ENCODE results near the gene MACROD2.
A peak's percentile ranks its signal among the peaks of the same experiment; 100 is the strongest.
"Not testable (repeated sequence)": the region's sequence is repeated elsewhere in the genome, so short reads cannot be mapped to it uniquely, and the experiment has no call there.

MACROD2 gene

DNA sequence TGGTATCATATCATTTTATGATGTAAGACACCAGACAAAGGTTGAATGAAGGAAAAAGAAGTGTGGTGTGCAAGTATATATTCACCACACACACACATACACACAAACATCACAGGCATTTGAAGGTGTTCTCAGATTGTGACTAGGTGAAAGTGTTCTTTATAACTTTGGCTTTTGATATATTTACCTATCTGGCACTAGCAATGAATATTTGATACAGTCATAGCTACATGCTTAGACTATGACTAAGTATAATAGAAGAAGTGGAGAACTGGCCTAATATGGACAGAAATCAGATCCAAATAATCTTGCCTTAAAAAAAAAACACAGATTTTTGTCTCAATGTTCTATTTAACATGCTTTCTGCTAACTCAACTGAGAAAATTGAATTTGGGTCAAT is 1768.0 kb downstream of the MACROD2 start:
- no peak for FAIRE-seq
- no peak for DNase-seq (ENCODE audit: low spot score)

DNA sequence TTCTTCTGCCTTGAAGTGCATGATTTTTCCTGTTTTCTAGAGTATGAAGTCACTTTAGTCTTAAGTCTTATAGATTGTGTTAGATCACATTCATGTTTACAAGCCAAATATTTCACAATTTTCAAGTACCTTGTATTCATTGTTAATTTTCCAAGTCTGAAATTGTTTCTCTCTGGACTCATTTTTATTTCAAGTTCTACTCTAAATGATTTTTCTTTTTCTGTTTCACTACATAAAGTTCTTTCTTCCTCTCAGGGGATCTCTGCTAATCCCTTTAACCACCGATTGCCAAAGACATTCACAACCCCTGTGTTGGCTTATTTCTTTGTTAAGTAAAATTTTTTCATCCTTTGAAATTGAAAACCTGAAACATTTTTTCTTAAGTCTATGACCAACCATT is 1772.3 kb downstream of the MACROD2 start:
- DNase-seq (ENCODE audit: low spot score) (no peak), FAIRE-seq (no peak)

DNA sequence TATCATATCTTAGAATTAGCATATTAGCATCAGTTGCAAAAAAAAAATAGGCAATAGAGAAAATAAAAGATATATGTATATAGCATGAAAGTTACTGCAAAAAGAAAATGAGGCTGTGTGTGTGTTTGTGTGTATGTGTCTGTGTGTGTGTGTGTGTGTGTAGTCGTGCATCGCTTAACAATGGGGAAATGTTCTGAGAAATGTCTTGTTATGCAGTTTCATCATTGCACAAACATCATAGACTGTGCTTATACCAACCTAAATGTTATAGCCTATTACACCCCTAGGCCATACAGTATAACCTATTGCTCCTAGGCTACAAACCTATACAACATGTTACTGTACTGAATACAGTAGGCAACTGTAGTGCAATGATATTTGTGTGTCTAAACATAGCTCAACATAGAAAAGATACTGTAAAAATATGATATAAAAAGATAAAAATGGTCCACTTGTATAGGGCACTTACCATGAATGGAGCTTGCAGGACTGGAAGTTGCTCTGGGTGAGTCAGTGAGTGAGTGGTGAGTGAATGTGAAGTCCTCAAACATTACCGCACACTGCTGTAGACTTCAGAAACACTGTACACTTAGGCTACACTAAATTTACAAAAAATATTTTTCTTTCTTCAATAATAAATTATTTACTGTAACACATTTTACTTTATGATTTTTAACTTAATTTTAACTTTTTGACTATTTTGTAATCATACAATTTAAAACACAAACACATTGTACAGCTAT is 1772.9 kb downstream of the MACROD2 start:
- peak; percentile 30 for FAIRE-seq
- DNase-seq (ENCODE audit: low spot score) = no peak

DNA sequence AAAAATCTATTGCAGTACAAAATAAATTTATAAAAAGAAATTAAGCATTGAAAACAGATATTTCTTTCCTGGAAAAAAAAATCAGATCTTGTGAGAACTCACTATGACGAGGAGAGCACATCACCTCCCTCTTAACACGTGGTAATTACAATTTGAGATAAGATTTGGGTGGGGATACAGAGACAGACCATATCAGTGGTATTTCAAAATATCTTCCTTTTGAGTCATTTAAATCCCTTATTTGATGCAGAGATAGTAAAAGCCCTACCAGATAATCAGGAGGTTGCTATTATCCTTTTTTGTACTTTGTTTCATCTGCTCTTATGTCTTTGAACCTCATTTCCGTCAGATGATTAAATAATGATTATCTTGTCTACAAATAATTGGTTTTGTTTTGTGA is 1777.5 kb downstream of the MACROD2 start:
- FAIRE-seq (no peak), DNase-seq (ENCODE audit: low spot score) (no peak)

DNA sequence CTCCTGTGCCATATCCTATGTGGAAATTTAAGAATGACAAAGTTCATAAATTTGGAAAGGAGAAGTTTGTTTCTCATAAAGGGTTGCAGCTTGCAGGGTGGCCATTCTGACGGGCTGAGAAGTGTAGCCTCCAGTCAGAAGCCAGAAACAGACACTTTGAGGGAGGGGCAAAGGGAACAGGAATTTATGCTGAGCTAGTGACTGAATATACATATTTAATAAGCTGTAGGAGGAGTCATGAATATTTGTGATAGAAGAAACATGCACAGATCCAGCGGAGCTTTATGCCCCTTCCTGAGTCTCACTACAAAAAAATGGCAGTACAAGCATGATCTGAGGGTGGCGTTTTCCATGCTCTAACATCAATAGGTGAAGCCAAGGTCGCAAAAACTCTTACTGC is 1779.6 kb downstream of the MACROD2 start:
- DNase-seq (ENCODE audit: low spot score) = no peak

DNA sequence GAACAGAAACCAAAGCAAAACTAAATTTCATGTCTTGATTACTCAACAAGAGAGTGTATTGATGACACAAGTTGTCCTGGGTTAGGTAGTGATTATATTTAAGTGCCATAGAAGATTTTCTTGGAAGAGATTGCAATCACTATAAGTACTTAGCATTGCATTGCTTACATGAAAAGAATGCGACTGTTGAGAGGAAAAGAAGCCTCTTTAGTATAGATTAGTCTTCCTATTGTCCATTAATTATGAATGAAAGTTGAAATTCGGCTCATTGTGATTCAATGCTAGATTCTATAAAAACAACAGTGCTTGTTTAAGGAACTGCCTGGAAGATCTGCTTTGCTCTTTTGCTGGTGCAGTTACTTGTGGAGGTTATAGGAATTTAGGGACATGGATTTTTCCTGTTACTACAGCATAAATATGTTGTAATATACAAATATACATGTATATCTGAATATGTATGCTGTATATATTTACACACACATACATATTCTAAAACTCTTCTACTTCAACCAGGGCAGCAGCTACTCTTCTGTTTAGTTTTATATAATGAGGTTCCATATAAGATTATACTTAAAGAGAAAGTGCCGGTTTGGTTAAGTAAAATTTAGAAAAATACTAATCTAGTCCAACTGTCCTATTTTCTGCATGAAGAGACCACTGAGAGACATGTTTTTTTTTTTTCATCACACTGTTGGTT is 1781.6 kb downstream of the MACROD2 start:
- no peak for DNase-seq (ENCODE audit: low spot score)
- FAIRE-seq = no peak

More for the DNA sequence above, 1779.6 kb downstream of the MACROD2 start:
- FAIRE-seq = no peak

DNA sequence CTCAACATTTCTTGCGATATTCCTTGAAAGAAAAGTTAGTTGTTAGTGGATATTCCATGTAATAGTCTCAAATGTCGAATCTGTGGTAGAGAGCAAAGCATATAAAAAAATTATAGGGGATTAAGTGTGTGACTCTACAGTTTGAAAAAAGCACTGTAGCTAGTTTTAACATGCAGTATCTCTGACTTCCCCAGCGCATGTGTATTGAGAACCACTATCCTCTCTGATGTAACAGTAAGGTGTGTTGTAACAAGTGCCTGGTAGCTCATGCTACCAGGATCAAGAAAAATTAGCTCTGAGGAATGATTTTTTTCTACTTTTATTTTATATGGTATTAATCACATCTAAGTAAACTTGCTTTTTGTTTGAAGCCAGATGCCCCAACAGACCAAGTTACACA is 1788.7 kb downstream of the MACROD2 start:
- no peak for DNase-seq (ENCODE audit: low spot score)
- no peak for FAIRE-seq

DNA sequence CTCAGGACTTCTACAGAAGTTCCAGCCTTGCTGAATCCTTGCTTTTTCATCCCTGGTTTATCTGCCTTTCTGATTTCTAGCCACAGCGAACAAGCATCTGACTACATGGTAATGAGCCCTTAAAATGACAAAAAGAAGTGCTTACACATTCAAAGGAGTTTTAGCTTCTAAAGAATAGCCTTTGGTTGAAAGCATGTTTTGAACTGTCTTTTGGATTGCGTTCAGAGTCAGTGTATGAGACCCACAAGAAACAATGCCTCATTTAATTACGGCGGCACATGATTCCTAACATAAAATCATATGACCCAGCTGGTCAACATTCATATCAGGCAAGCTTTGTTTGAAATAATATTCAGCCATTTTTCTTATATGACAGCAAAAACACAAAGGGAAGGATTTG is 1793.8 kb downstream of the MACROD2 start:
- no peak for FAIRE-seq

DNA sequence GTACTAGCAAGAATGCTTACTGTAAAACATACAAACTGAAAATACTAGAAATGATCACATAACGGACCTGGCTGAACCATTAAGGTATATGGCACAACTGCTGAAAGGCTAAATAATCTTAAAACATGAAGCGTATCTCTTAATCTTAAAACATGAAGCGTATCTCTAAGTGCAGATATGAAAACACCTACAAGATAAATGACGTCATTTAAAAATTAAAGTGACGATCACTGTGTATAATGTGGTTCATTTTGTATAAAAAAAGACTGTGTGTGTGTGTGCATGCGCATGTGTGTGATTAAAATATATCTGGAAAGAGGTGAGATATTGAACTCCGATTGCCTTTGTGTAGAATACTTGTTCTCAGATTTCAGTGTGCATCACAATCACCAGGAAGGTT is 1797.5 kb downstream of the MACROD2 start:
- FAIRE-seq (no peak), DNase-seq (ENCODE audit: low spot score) (no peak)

More for the DNA sequence above, 1793.8 kb downstream of the MACROD2 start:
- DNase-seq (ENCODE audit: low spot score) = no peak

DNA sequence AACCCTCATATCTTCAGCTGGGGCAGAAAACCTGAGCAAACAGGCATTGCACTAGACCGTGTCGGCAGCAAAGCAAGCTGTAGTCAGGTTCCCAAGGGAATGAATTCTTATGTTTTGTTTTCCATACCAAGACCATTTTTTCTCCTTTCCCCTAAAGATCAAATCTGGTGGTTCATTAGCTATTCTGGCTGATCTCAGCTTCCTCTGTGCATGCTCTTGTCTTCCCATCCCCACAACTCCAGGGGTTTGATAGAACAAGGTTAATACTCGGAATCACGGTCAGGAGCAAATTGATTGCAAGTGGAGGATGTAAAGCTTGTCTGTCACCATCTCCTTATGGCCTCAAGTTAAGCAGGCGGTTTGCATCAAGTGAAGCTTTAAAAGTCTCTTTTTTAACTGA is 1799.1 kb downstream of the MACROD2 start:
- no peak for DNase-seq (ENCODE audit: low spot score)
- no peak for FAIRE-seq

DNA sequence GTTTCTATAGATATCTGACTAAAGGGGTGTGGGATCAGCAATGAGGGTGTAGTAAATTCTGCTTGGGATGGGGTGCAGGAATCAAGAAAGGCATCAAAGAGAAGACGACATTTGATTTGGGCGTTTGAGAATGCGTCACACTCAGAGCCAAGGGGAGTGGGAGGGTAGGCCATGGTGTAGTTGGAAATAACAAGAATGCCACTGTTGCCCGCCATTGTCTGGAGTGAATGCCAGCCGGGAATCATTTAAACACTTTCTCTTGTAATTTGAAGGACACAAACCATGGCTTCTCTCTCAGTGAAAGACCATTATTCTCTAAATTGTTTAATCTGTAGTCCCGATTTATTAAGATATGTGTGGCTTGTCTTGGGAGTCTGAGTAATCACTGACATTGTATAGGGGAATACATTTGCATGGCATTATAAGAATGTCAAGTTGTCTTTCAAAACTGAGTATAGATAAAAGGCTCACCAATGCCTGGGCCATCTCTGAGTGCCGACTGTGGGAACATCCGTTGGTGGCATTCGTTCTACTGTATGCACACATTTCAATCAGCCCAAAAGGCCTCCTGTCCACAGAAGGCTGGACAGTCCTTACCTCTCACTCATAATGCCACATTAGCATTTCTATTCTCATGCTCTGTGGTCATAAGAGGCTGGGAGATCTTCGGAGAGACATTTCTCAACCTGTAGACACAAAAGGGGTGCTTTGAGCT is 1800.1 kb downstream of the MACROD2 start:
- FAIRE-seq (no peak), DNase-seq (ENCODE audit: low spot score) (no peak)

DNA sequence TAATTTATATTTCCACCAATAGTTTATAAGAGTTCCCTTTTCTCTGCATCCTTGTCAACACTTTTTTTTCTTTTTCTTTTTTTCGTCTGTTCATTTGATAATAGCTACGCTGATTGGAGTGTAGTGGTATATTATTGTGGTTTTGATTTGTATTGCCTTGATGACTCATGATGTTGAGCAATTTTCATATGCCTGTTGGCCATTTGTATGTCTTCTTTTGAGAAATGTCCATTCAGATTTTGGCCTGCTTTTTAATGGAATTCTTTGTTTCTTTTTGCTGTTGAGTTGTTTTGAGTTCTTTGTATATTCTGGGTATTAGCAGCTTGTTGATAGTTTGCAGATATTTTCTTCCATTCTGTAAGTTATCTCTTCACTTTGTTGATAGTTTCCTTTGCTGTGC is 1804.6 kb downstream of the MACROD2 start:
- no peak for DNase-seq (ENCODE audit: low spot score)
- no peak for FAIRE-seq

DNA sequence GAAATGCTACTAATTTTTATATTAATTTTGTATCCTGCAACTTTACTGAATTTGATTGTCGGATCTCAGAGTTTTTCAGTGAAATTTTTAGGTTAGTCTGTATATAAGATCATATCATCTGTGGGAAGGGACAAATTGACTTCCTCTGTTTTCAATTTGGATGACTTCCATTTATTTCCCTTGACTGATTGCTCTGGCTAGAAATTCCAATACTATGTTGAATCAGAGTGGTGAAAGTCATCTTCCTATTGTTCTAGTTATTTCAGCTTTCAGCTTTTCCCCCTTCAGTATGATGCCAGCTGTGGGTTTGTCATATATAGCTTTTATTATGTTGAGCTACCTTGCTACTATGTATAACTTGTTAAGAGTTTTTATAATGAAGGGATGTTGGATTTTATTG is 1806.7 kb downstream of the MACROD2 start:
- FAIRE-seq (no peak), DNase-seq (ENCODE audit: low spot score) (no peak)

DNA sequence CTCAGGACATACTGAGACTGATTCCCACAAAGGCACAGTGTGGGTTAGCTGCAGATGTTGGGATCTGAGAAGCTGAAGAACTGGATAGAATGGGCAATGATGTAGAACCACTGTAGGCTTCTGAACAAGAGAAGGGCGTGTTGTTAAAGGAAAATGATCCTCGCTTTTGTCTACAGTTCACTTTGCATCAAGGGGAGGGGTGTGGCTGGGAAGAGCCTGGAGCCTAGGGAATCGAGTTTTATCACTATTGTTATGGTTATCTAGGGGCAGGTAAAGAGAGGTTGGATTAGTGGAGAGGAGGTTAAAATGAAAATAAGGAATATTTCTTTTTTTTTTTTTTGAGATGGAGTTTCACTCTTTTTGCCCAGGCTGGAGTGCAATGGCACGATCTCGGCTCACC is 1809.8 kb downstream of the MACROD2 start:
- FAIRE-seq (no peak), DNase-seq (ENCODE audit: low spot score) (no peak)

DNA sequence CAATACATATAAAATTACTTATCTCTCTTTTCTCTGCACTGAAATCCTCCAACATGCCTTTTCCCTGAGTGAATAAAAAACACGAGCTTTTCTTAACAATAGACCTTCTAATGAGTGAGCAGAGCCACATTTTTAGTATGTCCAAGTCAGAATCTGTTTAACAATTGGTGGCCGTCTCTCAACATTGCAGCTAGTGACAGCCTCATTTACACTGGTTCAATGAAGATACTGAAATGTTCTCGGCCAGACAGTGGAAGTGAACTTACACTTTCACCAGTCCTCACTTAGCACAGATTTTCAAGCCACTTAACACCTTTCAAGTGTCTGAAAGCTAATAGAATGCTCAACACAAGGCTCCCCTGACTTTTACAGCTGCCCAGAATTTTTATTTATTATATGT is 1810.8 kb downstream of the MACROD2 start:
- no peak for DNase-seq (ENCODE audit: low spot score)
- no peak for FAIRE-seq

DNA sequence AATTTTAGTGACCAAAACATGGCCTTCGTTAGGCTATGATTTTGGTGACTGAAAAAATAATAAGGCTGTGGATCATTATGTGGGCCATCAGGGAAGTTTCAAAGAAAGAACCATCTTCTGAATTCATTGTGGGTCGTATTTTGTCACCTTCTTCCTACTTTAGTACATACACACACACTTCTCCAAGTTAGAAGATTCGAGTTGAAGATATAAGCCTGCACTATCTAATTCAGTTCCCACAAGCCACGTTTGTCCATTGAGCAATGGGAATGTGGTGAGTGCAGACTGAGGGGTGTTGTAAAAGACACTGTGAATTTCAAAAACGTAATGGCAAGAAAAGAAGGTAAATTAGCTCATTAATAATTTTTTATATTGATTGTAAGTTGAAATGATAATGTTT is 1812.0 kb downstream of the MACROD2 start:
- FAIRE-seq = no peak
- DNase-seq (ENCODE audit: low spot score) = no peak

DNA sequence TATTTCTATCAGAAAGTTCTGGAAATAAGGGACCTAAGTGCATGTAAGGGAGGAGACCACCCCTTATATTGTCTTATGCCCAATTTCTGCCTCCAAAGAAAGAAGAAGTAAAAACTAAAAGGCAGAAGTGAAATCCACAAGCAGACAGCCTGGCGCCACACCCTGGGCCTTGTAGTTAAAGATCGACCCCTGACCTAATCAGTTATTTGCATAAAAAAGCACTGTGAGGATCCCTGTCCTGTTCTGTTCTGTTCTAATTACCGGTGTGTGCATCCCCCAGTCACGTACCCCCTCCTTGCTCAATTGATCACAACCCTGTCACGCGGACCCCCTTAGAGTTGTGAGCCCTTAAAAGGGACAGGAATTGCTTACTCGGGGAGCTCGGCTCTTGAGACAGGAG is 1812.5 kb downstream of the MACROD2 start:
- DNase-seq (ENCODE audit: low spot score); FAIRE-seq: not testable (repeated sequence)

DNA sequence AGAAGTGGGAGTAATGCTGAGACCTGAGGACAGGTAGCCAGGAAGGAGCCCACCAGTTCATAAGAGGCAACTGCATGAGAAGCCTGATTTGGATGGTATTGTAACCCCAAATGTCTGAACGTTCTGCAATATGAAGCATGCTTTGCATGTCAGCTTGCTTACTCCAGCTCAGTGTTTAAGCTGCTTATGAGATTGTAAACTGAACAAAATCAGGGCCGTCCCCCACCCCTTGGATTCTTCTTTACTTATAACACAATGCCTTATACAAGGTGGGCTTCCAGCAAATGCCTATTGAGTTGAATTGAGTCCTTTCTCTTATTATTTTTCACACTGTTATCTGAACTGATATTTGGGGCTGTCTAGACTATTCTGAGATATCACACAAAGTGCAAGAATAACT is 1816.6 kb downstream of the MACROD2 start:
- no peak for DNase-seq (ENCODE audit: low spot score)
- FAIRE-seq = no peak

DNA sequence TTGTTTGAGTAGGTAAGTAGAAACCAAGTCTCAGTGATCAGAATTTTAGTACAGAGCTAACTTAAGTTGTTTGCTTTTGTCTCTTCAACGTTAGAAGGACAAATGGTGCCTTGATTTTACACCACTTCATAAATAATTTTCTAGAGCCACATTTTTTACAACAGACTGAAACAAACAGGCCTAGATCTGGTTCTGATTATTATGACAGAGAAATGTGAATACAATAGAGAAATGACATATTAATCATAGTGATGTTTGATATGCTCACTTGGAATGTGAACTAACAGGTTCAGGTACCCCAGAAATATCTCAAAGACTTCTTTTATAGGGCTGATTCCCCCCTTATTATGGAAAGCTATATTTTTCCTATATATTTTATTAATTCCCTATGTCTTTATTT is 1817.4 kb downstream of the MACROD2 start:
- no peak for DNase-seq (ENCODE audit: low spot score)
- no peak for FAIRE-seq

DNA sequence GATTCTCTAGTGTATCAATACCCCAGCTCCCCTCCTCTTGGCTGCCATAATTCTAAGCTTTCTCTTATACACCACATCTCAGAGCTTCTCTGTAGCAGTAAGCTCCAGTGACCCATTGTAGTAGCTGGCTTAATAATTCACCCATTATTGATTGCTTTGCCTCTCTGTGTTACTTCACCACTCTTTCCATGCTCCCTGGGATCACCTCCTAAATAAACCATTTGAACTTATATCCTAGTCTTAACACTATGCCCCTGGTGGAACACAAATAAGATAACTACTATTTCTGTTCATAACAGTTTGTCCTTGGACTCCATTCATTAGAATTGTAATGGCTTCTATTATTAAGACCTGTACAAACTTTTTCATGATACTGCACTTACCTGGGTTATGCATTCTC is 1819.0 kb downstream of the MACROD2 start:
- FAIRE-seq (no peak), DNase-seq (ENCODE audit: low spot score) (no peak)

DNA sequence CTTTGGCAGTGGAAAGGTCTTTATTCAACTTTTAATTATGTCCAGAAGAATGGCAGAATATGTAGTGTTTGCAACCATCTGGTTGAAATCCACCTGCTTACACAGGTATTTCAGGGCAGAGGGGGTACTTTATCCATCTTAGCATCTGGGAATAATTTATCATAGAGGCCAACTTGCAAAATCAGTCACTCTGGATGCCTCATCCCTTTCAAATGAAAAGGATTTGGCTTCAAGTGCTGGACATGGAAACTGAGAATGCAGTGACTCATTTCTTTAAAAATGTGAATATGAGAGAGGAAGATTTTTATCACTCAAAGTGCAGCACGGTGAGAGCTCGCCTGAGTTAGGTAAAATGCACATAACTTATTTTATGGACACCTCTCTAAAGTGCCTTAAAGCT is 1819.6 kb downstream of the MACROD2 start:
- no peak for FAIRE-seq
- no peak for DNase-seq (ENCODE audit: low spot score)

DNA sequence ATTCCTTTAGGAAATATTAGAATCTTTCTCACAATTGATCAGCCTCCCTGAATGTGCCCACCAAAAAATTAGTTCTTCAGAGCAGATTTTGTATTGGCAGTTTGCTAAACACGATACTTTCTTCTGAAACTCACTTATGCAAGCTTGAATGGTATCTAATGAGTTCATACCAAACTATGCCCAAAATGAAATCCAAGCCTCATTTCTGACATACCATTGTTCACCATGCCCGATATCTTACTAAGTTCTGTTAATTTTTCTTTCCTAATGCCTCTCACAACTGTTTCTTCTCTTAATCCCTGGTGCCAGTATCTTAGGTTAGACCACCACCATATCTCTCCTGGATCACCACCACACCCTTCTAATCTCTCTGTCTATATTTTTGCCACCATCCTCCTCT is 1822.0 kb downstream of the MACROD2 start:
- no peak for DNase-seq (ENCODE audit: low spot score)
- no peak for FAIRE-seq

Measured in RCC 7860 (cell line).